RWPE1 (cell line): ENCODE measurements around the gene PSG1.

ENCODE experiments used
- CTCF ChIA-PET: fragments of 350-600 bp; sonication (Branson Sonifier 250); formaldehyde crosslinking; extraction: SDS; loops from one replicate; lab custom pipeline; 2021; lab: Yijun Ruan, JAX
- POLR2A ChIA-PET: fragments of 400-600 bp; formaldehyde crosslinking; extraction: SDS; loops from one replicate; lab custom pipeline; 2020; ENCODE audit warnings: antibody characterized with exemption; ENCODE audit not compliant: low non-redundant PET; lab: Yijun Ruan, JAX
- DNase-seq: peaks from one replicate; pipeline ENCODE4 v3.0.0; 2012; ENCODE audit warnings: low spot score
- H3K27ac ChIP-seq: fragments of 450-650 bp; 2 replicates; pipeline ENCODE4 v1.5.1; 2017
- CTCF ChIP-seq: fragments of 450-650 bp; conservative IDR thresholded peaks from 2 replicates; pipeline ENCODE4 v1.5.1; 2017; ENCODE audit warnings: low read depth, mild to moderate bottlenecking

PSG1 gene

GRCh38 chr19:42816894-42817293, 62.6 kb downstream of the PSG1 start:
- no peak for TF ChIP-seq CTCF
- DNase-seq = no peak
- ChIA-PET POLR2A (no interaction called here), CTCF (no interaction called here)
- H3K27ac ChIP-seq = no peak overlapping the region
